ENCODE data around the gene RSPH9.

The RSPH9 gene, protein sequence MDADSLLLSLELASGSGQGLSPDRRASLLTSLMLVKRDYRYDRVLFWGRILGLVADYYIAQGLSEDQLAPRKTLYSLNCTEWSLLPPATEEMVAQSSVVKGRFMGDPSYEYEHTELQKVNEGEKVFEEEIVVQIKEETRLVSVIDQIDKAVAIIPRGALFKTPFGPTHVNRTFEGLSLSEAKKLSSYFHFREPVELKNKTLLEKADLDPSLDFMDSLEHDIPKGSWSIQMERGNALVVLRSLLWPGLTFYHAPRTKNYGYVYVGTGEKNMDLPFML

GRCh38 chr6:43644940-43645612 is at the start of gene RSPH9:
TSS of gene RSPH9 (plus strand) at chr6:43645036. CDS start at chr6:43645099, 63 bp downstream.
- DNase-seq = no peak

DNA sequence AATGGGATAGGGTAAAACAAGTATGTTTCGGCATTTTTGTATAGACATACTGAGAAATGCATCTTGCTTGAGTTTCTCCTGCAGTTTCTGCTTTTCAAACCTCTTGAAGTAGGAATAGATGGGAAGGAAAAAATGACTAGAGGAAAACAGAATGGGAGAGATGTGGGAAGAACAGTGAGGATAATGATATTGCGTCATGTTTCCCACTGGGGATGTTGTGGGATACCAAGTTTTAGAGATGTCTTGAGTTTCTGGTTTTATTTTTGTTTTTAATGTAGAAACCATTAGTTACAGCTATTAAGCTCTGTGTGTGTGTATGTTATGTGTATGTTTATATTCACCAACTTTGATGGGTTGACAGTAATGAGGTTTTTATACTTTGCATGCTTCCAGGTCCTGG is 44.2 kb upstream of the RSPH9 start:
- no peak for DNase-seq

DNA sequence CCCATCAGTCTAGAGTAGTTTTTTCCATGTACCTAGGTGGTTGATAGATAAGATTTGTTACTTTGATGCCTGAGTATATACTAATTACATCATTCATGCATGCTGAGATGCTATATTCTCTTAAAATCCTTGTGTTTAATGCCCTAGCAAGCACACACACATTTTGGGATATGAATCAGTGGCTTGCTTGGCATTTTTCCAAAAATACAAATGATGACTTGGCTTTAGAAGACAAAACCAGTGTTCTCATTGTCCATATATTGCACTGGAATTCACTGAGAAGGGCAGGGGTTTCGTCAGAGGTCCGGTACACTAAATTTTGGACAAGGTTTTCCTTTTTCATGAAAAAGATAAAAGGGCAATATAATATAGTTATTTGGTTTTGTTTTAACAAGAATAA is 40.7 kb upstream of the RSPH9 start:
- DNase-seq = no peak

DNA sequence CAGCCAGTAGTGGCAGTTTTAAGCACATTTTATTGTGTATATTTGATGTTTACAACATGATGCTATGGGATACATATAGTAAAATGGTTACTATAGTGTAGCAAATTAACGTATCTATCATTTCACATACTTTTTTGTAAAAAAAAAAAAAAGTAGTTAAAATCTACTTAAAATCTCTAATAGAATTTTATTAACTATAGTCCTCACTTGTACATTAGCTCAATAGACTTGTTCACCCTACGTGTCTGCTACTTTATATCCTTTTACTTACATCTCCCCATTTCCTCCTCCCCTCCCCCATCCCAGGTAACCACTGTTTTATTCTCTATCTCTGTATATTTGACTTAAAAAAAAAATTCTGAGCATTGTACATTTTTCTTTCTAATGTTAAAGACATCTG is 38.8 kb upstream of the RSPH9 start:
- no peak for DNase-seq

- DNase-seq = no peak
Observed at GRCh38 chr6:43608310-43608763, 36.5 kb upstream of the RSPH9 start.

DNA sequence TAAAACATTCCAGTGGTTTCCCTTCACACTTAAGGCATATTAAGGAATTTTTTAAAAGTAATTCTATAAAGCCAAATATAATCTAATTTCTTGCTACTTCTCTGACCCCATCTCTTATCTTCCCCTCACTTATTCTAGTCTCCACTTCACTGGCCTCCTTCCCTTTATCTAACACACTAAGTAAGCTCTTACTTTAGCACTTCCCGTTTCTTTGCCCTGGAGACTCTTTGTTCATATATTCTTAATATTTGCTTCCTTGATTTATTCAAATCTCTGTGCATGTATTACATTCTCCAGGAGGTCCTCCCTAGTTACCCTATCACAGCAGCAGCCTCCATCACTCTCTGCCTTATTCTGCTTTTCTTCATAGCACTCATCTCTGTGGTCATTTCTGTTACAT is 36.0 kb upstream of the RSPH9 start:
- no peak for DNase-seq

DNA sequence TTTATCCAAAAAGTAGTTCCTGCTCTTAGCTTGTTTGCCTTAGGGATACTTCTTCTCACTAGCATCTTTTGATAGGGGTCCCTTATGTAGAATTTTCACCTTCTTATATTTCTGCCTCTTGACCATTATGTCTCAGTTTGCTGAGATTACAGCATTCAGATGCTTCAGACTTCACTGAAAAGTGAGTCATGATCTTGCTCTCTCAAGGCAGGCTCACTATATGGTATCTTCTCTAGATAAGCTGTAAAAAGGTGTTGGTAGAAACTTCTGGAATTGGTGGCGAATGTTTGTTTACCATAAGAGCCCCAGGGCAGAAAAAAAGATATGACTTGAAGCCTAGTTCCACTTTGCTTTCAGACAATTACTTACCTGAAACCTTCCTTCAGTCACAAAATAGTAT is 35.4 kb upstream of the RSPH9 start:
- DNase-seq = no peak

DNA sequence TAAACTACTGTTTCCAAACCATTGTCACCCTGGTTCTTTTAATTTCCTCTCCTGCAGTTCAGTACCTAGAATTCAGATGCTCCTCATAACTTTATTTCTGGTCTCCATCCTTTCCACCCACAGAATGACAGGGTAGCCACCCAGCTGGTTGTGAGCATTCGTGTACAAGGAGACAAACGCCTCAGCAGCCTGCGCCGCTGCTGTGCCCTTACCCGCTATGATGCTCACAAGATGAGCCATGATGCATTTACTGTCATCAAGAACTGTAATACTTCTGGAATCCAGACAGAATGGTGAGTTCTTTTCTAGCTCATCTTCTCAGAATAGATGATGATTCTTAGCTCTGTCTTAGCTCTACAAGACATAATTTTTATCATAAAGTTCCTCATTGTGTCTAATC is 34.4 kb upstream of the RSPH9 start:
- no peak for DNase-seq

- DNase-seq = no peak
Observed at GRCh38 chr6:43613721-43614395, 31.0 kb upstream of the RSPH9 start.

DNA sequence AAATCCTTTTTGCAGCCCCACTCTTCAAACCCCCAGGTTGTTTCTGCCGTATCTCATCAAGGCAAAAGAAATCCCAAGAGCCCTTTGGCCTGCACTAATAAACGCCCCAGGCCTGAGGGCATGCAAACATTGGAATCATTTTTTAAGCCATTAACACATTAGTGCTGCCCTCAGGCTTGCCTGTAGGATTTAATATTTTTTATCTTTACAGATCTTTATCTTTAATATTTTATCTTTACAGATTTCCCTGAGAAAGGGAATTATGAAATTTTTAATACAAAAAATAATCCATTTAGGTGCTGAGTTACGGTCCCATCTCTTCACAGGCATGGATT is 30.5 kb upstream of the RSPH9 start:
- DNase-seq = no peak

DNA sequence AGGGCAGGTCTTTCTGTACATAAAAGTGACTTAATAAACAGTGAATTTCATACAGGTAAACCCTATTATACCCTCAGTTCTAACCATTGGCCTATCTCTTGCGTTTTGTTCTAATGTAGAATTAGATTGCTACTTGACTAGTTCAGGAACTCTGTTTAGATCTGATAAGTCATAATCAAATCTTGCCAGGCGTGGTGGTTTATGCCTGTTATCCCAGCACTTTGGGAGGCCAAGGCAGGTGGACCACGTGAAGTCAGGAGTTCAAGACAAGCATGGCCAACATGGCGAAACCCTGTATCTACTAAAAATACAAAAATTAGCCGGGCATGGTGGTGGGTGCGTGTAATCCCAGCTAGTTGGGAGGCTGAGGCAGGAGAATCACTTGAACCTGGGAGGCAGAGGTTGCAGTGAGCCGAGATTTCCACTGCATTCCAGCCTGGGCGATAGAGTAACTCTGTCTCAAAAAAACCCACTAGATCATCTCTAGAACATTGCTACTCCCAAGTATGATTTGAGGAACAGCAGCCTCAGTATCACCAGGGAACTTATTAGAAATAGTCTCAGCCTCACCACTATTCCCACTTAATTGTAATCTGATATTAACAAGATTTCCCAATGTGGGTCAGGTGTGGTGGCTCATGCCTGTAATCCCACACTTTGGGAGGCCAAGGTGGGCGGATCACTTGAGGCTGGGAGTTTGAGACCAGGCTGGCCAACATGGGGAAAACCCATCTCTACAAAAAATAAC is 27.9 kb upstream of the RSPH9 start:
- DNase-seq = no peak

DNA sequence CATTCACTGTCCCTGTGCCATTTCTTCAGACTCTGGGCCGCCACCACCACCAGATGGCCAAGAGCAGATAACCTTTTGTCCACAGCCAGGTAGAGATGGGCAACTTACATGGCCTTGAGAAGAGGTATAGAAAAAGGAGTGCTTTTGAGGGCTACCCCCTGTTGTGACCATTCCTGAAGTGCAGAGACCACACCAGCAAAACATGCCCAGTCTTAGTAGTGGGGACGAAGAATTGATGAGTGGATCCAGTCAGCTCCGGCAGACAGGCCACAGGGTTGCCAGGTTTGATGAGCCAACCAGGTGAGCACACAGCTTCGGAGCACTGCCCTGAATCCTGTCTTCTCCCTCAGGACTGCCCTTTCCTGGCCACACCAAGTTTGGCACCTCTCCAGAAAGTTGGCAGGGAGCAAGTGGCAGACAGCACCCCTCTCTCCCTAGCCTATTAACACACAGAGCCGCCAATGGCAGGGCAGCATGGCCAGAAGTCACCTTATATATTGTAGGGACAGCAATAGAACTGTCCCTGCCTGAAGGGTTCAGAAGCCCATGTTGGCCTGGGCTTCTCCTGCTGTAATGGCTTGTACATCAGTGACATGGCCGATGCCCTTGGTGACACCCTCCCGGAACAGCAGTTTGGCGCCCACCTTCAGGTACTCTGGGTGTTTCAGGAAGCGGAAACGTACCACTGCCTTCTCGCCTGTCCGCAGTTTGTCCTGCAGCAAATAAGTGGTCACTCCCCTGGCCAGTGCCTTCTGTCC is 23.6 kb upstream of the RSPH9 start:
- DNase-seq = no peak

GRCh38 chr6:43621836-43622180 is 23.0 kb upstream of the RSPH9 start:
- DNase-seq = no peak

- no peak for DNase-seq
Observed at GRCh38 chr6:43622541-43622940, 22.3 kb upstream of the RSPH9 start.

DNA sequence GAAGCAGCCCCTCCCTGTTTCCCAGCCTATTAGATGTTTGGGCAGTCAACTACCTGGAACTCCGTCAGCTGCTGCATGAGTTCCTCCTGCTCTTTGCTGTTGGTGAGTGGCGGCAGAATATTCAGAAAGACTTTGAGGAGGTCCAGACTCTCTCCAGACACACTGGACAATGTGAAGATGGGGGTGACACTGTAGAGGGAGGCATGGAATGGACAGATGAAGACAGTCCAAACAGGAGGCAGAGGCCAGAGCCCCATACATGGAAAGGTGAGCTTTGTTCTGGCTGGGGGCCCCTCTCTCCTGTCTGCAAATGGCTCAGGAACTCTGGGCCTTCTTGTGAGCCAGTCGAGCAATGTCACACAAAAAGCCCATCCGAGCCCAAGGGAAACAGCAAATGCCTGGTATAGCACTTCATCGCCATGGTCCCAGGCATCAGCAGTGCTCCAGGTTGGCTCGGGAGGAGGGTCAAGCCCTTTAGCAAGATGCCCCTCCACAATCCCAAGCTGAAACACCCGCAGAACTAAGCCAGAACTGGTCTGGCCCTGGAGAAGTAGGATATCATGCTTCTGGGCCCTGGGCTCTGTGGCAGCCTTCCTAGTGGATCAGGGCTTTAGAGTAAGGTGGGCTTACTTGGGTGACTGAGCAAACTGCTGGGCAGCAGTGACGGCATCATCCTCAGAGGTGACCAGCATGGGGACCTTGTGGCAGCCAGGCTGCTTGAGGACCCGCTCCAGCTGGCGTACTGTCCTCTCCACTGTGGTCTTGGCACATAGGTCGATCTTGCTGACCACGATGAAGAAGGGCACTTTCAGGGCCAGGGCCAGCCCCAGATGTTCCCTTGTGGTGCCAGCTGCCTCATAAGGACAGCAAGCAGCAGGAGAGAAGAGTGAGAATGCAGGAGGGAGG is 20.7 kb upstream of the RSPH9 start:
- no peak for DNase-seq

- no peak for DNase-seq
Observed at GRCh38 chr6:43624786-43625288, 20.0 kb upstream of the RSPH9 start.

DNA sequence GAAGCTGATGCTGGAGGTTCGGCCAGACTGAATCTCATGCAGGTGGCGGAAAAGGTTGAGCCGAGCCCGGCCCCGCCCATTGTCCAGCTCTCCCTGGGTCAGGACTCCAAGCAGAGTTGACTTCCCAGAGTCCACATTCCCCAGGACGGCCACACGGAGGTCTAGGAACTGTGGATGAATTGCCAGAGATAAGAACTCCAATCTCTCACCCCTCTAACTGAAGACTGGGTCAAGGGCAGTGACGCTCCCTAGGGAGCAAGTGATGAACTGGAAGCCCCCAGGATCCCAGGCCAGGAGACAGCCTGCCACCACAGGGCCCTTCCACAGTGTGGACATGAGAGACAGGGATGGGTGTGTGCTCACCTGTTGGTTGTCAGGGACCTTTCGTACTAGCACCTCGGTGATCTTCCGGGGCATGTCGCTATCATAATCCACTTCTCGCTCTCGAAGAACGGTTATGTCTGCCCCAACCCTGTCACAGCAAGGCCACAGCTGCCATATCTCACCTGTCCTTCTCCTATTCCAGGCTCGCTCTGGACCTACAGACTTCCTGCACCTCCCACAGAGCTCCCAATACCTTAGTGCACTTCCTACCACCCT is 19.3 kb upstream of the RSPH9 start:
- no peak for DNase-seq

DNA sequence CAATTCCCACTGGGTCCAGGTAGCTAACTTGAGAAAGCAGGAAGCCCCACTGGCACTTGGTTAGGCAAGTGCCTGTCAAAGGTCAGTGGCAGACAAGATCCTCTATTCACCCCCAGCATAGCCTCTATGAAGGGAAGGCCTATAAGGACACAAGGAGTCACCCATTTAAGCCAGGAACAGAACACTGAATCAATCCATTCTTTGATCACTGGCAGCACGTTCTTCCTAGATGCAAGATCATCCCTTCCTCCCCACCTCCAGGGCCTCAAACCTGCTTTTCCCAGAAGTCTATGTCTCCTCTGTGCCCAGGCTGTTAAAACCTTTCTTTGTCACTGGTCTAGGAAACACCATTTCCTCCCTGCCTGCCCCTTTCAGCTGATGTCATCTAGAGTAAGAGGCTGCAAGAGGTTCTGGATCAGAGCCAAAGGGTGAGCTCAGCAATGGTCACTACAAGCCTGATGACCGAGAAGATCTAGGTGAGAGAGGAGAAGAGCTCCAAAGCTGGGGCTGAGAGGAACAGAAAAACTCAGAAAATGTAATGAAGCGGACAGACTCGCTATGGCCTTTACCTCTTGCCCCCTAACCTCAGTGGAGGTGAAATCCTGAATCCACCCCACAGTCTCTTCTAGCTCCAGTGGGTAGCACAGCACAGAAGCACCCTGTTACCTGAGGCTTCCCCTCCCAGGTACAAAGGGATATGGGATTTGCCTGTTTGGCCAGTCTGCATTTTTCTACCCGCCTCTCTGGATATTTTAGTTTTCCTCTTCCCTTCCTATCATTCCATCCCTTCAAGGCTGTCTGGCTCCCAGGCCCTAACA is 17.6 kb upstream of the RSPH9 start:
- DNase-seq = peak; percentile 52

DNA sequence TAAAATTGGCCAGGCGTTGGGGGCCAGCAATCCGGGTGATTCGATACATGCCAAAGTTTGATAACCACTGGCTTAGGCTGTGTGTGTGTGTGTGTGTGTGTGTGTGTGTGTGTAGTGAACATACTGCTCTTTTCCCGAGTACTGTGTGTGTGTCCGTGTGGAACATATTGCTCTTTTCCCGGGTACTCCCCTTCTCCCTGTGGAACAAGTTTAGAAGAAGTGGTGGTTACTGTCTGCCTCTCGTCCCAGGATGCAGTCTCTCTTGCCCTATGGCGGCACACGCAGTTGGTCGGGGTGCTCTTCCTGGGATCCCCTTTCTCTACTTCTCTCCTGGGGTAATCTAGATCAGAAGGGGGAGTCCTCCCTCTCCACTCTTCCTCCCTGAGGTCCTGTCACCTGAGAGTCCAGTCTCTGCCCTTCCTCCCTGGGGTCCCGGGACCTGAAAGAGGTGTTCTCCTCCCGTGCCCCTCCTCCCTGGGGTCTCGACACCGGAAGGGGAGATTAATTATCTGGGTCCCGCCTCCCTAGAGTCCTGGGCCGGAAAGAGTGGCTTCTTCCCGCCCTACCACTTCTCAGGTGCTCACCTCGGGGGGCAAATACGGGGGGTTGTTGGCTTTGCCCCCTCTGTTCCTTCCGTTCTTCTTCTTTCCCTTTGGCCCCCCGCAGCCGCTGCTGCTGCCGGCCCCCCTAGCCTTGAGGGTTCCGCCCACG is 16.3 kb upstream of the RSPH9 start:
- DNase-seq = no peak

DNA sequence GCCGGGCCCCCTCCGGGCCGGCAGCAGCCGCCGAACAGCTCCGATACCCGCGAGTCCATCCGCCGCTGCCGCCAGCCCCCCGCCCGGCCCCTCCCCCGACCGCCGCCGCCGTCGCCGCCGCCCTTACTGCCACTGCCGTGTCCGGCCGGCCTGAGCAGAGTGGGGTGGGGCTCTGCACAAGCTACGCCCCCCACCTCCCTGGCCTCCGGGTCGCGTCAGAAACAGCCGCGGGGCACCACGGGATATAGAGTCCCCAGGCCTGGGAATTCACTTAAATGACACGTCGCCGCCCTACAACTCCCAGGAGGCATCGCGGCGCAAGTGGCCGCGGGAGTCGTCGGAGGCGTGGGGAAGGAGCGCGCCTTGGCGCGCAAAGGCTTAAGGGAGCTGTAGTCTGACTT is 15.7 kb upstream of the RSPH9 start, which contains the start of gene GTPBP2:
Gene GTPBP2, minus strand, starts transcription at position 161 of the 401 bp plus-strand sequence. Its CDS starts 102 bp downstream, at position 59.
- DNase-seq = peak; percentile 87

Data from GOT3 (cell line).